Measurements from ENCODE around the gene ACAA1.
A peak's percentile ranks its signal among the peaks of the same experiment; 100 is the strongest.
"Not testable (repeated sequence)": the region's sequence is repeated elsewhere in the genome, so short reads cannot be mapped to it uniquely, and the experiment has no call there.

Gene ACAA1

DNA sequence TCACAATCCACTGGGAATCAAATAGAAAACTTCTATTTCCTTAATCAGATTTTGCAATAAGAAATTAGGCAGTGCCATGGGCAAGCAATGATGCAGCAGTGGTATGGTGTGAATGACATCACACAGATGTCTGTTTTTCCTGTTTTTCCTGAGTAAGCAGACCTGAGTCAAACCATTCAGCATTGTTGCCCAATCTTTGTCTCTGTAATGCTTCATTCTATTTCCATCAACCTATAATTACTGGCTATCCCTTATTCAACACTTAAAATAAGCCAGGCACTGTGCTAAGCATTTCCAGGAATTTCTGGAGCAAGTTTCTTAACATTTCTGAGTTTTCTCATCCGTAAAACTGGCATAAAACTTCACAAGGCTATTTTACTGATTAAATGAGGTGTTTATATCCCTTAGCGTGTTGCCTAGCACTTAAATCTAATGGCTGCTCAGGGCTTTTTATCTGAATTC lies 17.1 kb upstream of the ACAA1 start:
- peak; percentile 42 for DNase-seq (ENCODE audit: low spot score)

DNA sequence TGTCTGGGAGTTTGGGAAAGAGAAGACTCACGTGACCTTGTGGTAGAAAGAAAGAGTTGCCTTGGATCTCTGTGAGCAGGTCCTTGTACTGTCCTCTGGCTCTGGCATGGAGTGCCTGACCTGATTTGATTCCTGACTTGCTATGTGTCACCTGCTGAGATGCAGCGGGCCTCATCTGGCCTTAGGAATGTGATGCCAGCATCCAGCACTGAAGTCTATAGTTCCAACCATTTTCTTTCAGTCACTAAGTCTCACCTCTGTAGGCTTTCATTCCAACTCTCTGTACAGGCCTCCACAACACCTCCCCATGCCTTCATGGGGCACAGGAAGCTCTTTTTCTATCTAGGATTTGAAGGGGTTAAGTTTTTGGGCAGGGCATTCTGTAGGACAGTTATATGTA lies 16.3 kb upstream of the ACAA1 start:
- DNase-seq (ENCODE audit: low spot score) = no peak

DNA sequence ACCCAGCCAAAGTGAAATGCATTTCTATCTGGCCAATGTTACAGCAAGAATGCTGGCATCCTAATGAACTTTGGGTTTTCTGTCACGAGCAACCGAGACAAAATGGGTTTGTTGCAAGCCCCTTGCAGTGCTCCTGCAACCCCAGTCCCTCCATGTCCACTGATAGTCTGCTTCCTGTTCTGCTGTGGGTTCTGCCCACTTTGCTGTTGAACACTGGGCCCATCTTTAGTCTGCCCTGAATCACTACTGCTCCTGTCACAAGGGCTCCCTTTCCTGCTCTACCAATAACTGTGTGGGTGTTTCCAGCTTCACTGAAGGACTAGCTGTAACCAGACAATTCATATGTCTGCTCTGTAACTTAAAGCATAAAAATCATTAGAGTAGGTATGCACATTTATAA lies 15.7 kb upstream of the ACAA1 start:
- no peak for DNase-seq (ENCODE audit: low spot score)

GRCh38 chr3:38151667-38152265 lies 14.8 kb upstream of the ACAA1 start:
- DNase-seq (ENCODE audit: low spot score) = peak; percentile 82

GRCh38 chr3:38150780-38151528 lies 14.0 kb upstream of the ACAA1 start:
- DNase-seq (ENCODE audit: low spot score) = no peak

- no peak for DNase-seq (ENCODE audit: low spot score)
Observed at GRCh38 chr3:38149708-38150107, 12.8 kb upstream of the ACAA1 start.

GRCh38 chr3:38148311-38148882 lies 11.5 kb upstream of the ACAA1 start:
- DNase-seq (ENCODE audit: low spot score) = no peak

- no peak for DNase-seq (ENCODE audit: low spot score)
Observed at GRCh38 chr3:38147421-38147820, 10.5 kb upstream of the ACAA1 start.

DNA sequence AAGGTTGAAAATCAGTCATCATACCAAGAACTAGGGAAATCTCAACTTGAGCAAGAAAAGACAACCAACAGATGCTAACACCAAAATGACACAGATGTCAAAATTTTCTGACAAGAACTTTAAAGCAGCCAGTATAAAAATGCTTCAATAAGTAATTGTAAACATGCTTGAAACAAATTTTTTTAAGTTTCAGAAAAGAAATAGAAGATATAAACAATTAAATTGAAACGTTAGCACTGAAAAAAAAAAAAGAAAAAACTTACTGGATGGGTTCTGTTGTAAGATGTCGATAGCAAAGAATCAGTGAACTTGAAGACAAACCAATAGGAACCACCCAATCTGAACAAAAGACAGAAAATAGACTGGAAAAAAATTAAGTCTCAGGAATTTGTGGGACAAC lies 9.6 kb upstream of the ACAA1 start:
- DNase-seq (ENCODE audit: low spot score) = no peak

GRCh38 chr3:38143511-38143910 lies 6.6 kb upstream of the ACAA1 start:
- DNase-seq (ENCODE audit: low spot score) = no peak

- DNase-seq (ENCODE audit: low spot score) = no peak
Observed at GRCh38 chr3:38142959-38143358, 6.0 kb upstream of the ACAA1 start.

DNA sequence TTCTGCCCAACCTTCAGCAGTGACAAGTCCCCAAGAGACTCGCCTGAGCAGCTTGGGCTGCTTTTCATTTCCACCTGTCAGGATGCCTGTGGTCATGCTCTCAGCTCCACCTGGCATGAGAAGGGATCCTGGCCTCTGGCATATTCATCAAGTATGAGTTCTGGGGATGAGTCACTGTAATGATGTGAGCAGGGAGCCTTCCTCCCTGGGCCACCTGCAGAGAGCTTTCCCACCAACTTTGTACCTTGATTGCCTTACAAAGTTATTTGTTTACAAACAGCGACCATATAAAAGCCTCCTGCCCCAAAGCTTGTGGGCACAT lies 5.0 kb upstream of the ACAA1 start:
- peak; percentile 66 for DNase-seq (ENCODE audit: low spot score)

DNA sequence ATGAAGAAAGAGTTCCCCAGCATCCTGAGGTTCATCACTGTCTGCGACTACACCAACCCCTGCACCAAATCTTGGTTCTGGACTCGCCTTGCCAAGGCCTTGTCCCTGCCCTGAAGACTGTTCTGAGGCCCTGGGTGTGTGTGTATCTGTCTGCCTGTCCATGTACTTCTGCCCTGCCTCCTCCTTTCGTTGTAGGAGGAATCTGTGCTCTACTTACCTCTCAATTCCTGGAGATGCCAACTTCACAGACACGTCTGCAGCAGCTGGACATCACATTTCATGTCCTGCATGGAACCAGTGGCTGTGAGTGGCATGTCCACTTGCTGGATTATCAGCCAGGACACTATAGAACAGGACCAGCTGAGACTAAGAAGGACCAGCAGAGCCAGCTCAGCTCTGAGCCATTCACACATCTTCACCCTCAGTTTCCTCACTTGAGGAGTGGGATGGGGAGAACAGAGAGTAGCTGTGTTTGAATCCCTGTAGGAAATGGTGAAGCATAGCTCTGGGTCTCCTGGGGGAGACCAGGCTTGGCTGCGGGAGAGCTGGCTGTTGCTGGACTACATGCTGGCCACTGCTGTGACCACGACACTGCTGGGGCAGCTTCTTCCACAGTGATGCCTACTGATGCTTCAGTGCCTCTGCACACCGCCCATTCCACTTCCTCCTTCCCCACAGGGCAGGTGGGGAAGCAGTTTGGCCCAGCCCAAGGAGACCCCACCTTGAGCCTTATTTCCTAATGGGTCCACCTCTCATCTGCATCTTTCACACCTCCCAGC lies 4.4 kb upstream of the ACAA1 start:
- DNase-seq (ENCODE audit: low spot score) = no peak

DNA sequence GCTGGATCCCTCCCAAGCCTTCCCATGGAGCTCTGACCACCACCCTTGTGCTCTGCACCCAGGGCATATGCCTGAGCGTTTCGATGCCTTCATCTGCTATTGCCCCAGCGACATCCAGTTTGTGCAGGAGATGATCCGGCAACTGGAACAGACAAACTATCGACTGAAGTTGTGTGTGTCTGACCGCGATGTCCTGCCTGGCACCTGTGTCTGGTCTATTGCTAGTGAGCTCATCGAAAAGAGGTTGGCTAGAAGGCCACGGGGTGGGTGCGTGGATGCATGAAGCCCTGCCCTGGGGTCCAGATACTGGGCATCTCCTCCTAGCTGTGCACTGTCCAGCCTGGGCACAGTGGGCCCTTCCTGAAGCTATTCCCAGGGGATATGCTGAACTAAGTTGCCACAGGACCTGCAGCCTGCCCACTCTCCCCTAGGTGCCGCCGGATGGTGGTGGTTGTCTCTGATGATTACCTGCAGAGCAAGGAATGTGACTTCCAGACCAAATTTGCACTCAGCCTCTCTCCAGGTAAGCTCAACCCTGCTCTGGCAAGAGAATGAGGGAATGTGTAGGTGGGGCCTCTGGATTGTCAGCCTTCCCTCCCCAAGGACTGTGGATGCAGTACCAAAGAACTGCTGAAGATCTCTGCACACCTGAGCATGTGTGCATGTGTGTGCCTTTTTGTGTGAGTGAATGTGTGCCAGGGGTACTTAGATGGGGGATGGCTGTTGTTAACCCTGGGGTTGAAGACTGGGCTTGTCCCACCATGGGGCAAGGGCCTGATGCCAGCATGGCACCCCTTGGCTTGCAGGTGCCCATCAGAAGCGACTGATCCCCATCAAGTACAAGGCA lies 3.6 kb upstream of the ACAA1 start:
- no peak for DNase-seq (ENCODE audit: low spot score)

DNA sequence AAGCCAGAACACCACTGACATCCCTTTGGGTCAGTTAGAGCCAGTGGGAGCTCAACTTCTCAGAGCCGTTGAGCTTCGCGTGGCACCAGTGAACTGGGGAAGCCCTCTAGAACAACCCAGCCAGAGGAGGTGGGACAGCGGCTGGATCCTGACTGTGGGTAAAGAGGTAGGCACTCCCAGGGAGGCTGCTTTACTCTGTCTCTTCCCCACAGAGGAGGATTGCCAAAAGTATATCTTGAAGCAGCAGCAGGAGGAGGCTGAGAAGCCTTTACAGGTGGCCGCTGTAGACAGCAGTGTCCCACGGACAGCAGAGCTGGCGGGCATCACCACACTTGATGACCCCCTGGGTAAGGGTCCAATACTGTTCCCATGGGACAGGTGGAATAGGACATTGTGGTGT lies 2.7 kb upstream of the ACAA1 start:
- DNase-seq (ENCODE audit: low spot score) = no peak

DNA sequence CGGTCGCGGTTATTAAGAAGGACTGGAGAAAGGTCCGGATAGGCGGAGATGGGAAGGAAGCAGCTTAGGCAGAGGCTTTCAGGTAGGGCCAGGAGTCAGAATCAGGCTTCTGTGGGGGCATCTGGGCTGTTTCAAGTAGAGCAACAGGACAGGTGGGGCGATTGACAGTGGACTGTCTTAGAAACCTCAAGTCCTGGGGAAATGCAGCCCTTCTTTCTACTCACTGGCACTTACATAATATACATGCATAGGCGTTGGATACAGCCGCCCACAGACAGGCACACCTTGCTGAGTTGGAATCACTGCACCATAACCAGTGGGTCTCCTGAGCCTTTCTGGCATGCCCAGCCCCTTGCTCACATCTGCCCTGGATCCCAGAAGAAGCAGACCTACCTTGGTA lies 2.3 kb upstream of the ACAA1 start:
- DNase-seq (ENCODE audit: low spot score) = no peak

GRCh38 chr3:38138349-38139190 lies 1.6 kb upstream of the ACAA1 start, which contains the start of gene MYD88:
Gene MYD88, plus strand, starts transcription at chr3:38138661. Its CDS starts 40 bp downstream, at chr3:38138701.
- DNase-seq (ENCODE audit: low spot score) = peak; percentile 73

DNA sequence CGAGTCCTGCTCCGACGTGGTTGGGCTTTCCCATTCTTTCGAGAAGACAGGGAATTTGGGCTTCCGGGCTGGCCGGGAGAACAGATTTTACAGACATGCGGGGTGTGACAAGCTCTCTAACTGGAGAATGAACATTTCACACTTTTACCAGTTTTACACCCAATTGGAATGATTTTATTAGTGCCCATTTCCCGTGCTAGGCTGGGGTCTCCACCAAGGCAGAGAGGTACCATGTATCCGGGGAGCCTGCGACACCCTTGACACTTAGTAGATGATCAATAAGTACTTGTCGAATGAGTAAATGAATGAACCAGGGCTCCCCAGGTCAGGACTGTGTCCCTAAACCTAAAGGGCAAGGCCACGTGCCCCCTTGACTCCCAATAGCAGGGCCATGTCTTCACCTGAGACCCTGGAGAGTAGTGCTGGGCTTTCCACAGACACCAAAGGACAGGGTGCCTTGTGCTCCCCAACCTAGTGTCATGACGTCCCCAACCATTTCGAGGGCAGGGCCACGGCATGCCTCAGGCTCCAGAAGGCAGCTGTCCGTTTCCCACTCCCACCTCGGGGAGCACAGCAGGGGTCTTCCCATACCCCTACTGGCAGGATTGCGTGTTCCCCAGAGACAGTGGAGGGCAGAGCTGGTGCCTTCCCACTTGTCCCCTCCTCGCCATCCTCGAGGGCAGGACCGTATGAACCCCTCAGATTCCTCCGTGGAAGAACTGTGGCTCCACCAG lies 855 bp upstream of the ACAA1 start:
- DNase-seq (ENCODE audit: low spot score) = no peak

GRCh38 chr3:38136393-38136776 lies 542 bp downstream of the ACAA1 start:
- no peak for DNase-seq (ENCODE audit: low spot score)

GRCh38 chr3:38135621-38136277 lies 1.2 kb downstream of the ACAA1 start:
- not testable (repeated sequence) for DNase-seq (ENCODE audit: low spot score)

All from LoVo (cell line).